SK-N-MC (cell line): ENCODE measurements around the gene COIL.

Source experiments
- EZH2 ChIP-seq: fragments of 200-600 bp; sonication (generic); IDR thresholded peaks from one replicate; pipeline ENCODE4 v1.6.1; 2017; ENCODE audit warnings: antibody characterized with exemption
- POLR2AphosphoS5 ChIP-seq: IDR thresholded peaks from 2 replicates; pipeline ENCODE4 v1.6.1; 2012; ENCODE audit warnings: mild to moderate bottlenecking, low read depth, low read length, borderline replicate concordance

- TF ChIP-seq EZH2 (no peak), POLR2AphosphoS5 (no peak)
Measured at GRCh38 chr17:56926704-56927103, 34.1 kb downstream of the COIL start.
